NCI-H69 (cell line): Measurements from ENCODE around the gene AIMP1.

Experiments used
- DNase-seq: peaks from one replicate; lab custom pipeline; 2025; lab: John Stamatoyannopoulos, UW

Gene AIMP1

DNA sequence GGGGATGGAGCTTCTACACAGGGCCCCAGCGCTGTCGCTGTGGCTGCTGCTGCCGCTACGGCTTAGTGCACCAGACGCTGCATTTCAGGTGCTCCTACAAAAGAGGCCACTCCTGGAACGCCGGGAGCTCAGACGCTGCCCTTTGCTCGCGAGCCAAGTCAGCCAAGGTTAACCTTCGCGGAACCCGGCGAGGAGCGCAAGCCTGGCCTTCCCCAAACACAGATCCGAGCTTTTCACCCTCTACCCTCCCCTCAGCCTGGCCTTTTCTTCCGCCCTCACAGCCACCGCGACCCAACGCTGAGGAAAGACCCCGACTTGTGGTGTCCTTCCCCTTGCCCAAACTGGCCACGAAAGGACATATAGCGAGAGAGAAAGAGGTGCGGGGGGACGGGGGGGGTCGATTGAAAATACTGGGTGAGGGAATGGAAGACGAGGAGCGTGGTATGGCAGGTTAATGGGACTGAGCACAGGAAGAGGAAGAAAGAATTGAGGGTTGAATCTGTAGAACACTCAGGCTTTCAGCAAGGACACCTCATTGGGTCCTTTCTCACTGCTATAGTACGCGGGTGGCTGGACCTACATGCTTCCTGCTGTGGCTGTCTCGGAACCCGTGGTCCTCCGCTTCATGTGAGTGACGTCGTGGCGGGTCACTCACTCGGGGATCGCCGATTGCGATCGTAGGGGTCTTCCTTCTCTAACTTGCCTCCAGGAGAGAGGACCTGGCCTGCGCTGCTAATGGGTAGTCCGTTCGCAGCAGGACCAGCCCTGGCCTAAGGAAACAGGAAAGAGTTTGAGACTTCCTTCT, at the start of gene AIMP1, which contains the start of gene TBCK:
Gene AIMP1 (plus strand): TSS at position 583 of the 805 bp plus-strand sequence. CDS start 8,460 bp downstream, outside the sequence.
Gene TBCK (minus strand): TSS at position 242 of the 805 bp plus-strand sequence. CDS start 7,249 bp downstream, outside the sequence.
- DNase-seq = peak; percentile 90

DNA sequence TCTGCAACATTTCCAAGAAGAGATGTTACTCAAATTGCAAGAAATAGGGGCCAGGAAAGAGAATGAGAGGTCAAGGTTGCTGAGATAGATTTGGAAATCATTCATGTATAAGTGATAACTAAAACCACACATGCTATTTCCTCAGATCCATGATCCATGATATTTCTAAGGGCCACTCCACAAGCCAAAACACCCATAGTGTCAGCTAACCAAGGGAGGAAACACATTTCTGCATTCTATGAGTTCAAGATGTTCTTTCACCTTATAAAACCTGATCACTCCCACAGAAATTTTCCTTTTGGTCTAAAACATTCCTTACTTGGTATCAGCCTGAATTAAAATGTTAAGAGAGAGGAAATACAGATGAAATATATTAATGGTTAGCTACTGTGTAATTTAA, 47.6 kb upstream of the AIMP1 start:
- DNase-seq = no peak

DNA sequence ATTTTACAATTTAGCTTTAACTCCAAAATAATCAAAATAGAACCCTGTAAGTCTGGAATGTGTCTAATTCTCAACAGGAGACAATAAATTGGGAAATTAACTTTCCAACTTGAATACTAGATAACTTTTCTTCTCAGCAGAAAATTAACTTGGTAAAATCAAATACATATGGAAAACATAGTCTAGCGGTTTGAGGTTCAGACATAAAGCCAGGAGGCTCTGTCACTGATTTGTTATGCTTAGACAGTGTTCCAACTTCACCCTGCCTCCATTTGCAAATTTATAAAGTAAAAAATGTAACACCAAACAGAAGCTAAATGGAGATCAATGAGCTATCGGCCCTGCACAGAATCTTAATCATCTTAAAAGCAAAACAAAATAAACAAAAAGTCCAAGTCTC, 46.6 kb upstream of the AIMP1 start:
- DNase-seq = no peak

DNA sequence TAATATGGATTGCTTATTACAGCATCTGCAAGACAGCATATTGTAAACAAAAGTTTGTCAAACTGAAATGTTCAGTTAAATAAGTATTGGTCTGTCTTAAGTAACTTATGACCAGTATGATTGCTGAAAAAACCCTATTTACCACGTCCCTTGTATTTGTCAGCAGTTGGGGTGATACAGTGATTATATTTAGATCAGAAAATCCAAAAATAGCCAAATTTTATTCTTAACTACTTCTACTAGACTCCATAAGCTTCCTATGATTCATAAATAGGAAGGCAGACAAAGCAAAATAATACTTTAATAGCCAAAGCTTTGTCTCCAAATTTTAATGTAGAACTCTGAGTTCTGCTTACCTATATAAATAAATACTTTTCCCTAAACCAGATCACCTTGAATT, 45.6 kb upstream of the AIMP1 start:
- DNase-seq = no peak

DNA sequence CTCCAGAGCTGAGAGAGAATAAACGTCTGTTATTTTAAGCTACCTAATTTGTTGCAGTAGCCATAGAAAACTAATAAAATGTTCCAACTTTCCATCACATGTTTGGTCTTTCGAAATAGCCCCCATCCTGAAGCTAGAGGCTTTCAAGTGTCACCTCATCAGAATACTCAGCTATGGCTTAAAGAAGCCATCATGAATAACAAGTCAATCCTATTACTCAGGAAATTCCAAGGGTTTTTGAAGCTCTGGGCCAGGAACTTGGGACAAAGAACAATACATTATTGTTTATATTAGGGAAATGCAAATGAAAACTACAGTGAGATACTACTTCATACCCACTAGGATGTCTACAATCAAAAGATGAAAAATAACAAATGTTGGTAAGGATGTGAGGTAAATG, 42.5 kb upstream of the AIMP1 start:
- DNase-seq = no peak

DNA sequence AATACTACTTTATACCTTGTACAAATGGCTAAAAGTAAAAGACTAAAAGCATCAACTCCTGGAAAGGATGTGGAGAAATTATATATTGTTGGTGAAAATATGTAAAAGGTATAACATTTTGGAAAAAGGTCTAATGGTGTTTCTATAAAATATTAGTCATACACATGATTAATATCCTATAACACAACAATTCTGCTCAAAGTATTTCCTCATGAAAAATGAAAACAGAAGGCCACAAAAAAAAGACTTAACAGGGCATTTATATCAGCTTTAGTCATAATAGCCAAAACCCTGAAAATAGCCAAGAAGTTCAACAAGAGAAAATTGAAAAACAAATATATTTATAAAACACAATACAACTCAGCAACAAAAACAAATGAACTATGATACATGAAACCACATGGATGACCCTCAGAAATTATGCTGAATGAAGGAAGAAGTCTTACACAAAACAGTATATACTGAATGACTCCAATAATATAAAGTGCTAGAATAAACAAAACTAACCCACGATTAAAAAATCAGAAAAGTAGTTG, 39.1 kb upstream of the AIMP1 start:
- no peak for DNase-seq

DNA sequence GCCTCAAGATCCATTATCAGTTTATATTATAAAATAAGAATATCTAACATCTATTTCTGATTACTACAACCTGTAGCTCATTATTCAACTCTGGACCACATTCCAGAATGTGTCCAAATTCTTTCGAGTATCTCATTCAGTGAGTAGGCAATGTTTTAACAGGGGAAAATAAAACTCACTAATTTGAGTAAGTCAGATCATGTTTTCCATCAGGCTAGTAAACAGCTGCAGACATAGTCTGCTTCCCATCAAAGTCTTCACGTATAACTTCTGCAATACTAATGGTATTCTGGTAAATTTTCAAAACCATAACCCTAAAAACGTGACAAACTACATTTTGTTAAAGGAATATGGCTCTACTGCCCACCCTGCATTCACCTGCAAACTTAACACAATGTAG, 32.1 kb upstream of the AIMP1 start:
- no peak for DNase-seq

DNA sequence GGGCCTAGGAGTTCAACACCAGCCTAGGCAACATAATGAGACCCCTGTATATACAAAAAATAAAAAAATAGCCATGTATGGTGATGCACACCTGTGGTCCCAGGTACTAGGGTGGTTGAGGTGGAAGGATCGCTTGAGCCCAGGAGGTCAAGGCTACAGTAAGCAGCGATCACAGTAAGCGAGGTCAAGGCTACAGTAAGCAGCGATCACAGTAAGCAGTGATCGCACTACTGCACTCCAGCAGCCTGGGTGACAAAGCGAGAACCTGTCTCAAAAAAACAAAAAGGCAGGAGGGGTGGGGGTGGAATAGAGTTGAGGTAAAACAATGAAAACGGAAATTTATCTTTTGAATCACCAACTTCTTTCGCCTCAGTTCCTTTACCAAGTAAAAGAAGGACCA, 29.7 kb upstream of the AIMP1 start:
- DNase-seq = no peak

DNA sequence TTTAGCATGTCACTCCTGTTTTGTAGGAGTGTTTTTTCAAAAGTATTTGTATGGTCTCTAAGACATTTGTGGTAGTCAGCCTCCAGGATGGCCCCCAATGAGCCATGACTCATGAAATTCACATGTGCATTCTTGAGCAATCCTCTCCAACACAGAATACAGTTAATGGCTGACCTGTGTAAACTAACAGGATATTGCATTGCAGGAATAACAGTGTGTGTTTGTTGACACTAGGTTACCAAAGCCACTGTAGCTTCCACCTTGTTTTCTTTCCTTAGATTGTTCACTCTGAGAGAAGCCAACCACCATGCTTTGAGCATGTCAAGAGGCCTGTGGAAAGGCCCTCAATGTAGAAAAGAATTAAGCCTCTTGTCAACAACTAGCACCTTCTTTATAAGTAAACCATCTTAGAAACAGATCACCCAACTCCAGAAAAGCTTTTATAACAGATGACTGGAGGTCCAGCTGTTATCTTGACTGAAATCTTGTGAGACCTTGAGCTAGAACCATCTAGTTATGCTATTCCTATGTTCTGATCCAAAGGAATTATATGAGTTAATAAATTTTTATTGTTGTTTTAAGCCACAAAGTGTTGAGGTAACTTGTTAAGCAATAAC, 28.9 kb upstream of the AIMP1 start:
- peak; percentile 13 for DNase-seq

DNA sequence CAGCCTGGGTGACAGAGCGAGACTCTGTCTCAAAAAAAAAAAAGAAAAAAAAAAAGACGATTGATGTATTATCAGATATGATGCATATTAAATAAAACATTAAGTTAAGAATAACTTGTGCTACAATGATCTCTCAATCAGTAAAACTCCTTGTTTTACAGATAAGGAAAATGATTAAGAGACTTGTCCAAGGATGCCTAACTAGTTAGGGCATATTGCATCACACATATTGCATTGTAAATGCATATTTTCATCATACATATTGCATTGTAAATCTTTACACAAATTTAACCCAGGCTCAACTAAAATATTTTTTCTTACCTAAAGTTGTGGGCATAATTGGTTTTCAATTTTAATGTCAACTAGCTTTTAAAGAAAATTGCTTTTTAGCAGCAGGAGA, 26.6 kb upstream of the AIMP1 start:
- DNase-seq = no peak

DNA sequence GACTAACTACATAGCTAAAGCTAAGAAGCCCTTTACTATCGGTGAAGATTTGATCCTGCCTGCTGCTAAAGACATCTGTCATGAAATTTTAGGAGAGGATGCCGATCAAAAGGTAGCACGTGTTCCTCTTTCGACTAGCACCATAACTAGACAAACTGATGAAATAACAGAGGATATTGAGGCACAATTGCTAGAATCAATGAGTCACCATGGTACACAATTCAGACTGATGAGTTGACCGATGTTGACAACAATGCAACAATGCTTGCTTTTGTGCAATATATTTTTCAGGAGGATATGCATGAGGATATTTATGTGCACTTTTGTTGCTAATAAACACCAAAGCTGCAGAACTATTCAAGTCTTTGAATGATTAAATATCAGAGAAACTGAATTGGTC, 24.7 kb upstream of the AIMP1 start:
- DNase-seq = no peak

DNA sequence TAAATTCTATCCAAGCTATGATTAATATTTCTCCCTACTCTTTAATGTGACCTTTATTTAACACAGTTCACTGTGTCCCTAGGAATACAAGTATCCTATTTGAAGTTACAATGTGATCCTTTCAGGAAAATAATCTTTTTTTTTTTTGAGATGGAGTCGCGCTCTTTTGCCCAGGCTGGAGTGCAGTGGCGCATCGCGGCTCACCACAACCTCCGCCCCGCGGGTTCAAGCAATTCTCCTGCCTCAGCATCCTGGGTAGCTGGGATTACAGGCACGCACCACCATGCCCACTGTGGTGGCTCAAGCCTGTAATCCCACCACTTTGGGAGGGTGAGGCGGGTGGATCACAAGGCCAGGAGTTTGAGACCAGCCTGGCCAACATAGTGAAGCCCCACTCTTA, 22.3 kb upstream of the AIMP1 start:
- no peak for DNase-seq

DNA sequence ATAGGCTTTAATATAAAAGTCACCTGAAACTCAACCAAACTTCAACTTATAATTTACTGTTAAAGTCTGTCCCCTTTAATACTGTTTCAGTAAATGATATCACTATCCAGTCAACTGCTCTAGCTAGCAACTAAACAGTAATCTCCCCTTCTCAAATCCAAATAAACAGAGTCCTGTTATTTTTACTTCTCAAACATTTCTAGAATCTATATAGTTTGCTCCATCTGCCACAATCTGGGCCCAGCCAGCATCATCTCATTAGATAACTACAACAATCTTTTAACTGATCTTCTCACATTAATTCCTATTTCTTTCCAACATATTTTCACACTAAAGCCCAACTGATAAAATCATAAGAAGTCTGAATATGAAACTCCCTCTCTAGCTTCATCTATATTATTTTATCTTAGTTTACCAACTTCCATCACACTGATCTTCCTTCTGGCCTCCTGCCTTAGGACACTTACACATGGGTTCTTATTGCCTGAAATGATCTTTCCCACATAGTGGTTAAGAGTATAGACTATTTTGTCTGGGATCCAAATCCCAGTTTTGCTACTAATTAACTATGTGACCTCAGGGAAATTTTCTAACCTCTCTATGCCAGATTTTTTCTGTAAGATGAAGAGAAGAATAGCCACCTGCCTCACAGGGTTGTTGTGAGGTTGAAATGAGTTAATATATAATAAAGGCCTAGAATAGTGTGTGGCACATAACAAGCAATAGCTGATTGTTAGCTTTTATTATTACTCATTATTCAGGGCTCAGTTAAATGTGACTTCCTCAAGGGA, 18.9 kb upstream of the AIMP1 start:
- DNase-seq = no peak

DNA sequence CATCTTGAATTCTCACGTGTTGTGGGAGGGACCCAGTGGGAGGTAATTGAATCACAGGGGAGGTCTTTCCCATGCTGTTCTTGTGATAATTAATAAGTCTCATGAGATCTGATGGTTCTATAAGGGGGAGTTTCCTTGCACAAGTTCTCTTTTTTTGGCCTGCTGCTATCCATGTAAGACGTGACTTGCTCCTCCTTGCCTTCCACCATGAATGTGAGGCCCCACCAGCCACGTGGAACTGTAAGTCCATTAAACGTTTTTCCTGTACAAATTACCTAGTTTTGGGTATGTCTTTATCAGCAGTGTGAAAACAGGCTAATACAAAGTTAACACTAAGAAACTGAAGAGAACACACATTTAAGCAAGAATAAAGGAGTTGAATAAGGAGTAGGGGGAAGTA, 16.4 kb upstream of the AIMP1 start:
- DNase-seq = no peak

DNA sequence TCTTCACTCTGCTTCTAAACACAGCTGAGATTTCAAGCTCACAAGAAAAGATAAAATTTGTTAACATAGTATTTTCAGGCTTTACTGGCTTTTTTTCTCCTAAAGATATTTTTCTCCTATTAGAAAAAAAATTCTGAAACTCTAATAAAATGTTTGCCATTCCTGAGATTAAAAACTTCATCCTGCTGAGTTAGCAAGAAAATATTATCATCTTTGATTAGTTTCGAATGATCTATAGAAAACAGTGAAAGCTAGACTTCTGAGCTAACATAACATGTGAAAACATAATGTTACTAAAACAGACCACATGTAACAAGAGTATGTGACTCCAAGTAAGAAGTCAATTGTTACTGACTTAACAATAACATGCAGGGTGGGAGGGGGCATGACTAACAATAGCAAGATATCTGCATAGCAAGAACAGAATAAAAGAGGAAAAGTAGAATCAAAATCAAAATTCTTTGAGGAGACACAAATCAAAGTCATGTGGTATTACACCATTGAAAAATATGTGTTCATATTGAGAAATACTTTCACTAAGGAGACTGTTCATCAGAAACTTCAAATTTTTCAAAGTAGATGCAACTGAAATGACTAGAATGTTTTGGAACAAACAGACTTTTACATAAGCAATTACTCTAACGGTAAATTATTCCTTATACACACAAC, 14.8 kb upstream of the AIMP1 start:
- DNase-seq = no peak

DNA sequence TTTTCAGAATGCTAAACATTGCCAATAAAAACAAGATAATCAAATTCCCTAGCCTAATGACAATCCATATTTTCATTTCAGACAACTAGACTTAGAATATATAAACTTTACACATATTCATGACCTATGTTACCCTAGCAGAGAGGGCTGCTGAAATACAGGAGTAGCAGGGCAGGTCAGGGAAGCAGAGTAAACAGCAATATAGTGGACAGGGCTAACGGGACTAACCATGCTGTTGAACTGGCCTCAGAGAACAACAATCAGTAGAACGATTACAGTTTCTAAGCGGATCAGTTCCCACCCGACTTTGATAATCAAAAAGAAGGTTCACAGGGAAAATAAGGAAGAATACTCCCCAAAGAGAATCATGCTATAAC, 14.3 kb upstream of the AIMP1 start:
- no peak for DNase-seq

DNA sequence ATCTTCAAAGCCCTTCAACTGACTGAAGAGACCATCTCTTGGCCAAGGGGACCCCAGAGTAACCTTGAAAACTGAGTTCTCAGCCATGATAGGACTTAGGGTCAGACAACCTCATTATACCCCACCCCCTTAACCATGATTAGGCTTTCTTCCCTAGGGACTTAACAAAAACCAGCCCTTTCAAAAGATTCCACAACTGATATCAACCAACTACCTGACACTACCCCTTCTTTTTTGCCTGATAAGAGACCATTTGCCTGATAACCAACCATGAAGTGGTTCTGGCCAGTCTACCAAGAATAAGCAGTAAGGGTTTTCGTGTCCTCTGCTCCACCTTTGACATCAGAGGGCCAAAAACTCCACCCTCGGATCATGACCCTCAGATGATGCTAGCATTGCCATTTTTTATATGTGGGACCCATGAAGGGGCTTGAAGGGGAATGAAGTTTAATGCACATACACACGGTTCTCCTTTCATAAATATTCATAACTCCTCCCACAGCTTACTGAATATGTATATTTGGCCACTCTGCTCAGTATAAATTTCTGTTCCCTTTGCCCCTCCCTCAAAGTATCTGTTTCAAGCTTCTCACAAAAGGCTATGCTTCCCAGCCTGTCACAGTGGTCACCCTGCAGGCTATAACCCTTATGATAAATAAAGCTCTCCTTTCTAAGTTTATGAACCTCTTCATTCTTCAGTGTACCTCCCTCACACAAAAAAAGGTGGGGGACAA, 12.6 kb upstream of the AIMP1 start:
- DNase-seq = no peak

DNA sequence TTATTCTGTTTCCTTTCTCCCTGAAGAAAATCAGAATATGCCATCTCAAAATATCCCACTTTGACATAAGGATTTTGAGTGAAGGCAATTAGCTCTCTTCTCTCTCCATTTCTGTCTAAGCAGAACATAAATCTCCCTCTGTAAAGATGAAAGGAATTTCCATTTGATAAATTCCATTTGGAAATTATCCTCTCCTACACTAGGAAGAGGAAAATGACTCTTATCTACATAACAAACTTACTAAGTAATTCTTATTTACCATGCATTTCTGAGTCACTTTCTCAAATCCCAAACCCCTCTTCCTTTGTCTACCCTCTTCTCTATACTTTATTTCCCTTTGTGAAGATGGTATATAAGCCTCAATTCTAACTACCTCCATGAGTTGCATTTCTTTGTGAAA, 11.7 kb upstream of the AIMP1 start:
- DNase-seq = no peak

DNA sequence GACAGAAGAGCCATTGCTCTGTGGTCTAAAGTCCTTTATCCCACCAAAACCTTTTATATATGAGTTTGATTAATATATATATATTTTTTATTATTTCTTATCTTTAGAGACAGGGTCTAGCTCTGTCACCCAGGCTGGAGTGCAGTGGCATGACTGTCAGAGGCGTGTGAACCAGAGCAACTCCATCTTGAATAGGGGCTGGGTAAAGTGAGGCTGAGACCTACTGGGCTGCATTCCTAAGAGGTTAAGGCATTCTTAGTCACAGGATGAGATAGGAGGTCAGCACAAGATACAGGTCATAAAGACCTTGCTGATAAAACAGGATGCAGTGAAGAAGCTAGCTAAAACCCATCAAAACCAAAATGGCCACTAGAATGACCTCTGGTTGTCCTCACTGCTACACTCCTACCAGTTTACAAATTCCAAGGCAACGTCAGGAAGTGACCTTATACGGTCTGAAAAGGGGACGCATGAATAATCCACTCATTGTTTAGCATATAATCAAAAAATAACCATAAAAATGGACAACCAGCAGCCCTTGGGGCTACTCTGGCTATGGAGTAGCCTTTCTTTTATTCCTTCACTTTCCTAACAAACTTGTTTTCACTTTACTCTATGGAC, 10.8 kb upstream of the AIMP1 start:
- DNase-seq = no peak

DNA sequence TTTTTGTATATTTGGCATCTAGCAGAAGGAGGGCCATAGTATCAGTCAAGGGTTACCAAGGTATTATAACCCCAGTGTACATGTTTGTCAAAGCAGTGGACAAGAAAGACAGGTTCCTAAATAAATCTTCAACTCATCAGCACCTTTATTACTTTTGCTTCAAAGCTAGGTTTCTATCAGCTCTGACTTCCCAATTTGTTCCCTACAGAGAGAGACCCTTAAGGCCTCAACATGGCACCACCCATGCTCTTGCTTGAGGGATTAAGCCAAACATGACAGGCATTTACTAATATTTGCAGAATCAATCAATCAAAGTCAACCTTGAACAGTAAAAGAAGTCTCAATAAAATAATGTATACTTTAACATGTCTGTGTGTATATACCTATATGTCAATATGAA, 9.8 kb upstream of the AIMP1 start:
- no peak for DNase-seq

DNA sequence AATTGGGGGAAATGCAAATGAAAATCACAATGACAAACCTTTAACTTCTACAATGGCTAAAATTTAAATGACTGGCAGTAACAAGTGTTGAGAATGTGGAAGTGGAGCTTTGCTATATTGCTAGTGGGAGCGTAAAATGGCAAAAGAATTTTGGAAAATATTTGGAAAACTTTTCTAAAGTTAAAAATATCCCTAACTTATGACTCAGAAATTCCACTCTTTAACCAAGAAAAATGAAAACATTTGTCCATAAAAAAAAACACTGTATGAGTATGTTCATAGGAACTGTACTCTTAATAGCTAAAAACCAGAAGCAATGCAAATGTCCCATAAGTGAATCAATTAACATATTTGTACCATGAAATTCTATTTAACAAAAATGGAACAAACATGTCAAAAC, 4.0 kb upstream of the AIMP1 start:
- DNase-seq = no peak
